Adrenal gland (tissue), 12 donors: ENCODE data around the gene MNAT1. TPM values are rescaled to one million over a fixed set of nuclear protein-coding genes. Genes with fewer than 3 reads are reported as not detected.

ENCODE experiments used
- DNase-seq, 7 donors: peaks; one replicate each; pipeline ENCODE4 v3.0.0-alpha.2; 2019 to 2020
- H3K27ac ChIP-seq, 5 donors: fragments of 200-600 bp; sonication (generic) in 4 of 5; 1 replicate in 3 of 5; 2 replicates in 2 of 5; pipeline versions ENCODE4 v1.5.1 to v1.8.0; 2016 to 2020; ENCODE audit warnings: mild to moderate bottlenecking in 1 of 5
- H3K27me3 ChIP-seq: fragments of 200-600 bp; 2 replicates; pipeline ENCODE4 v1.8.0; 2021
- H3K36me3 ChIP-seq, 2 donors: fragments of 200-600 bp; replicated peaks in 1 of 2; 1 replicate in 1 of 2; 2 replicates in 1 of 2; pipeline versions ENCODE4 v1.5.1 to v1.8.0; 2018 to 2022
- H3K4me1 ChIP-seq, 2 donors: fragments of 200-600 bp; replicated peaks in 1 of 2; 1 replicate in 1 of 2; 2 replicates in 1 of 2; pipeline versions ENCODE4 v1.5.1 to v1.8.0; 2018 to 2021
- H3K4me3 ChIP-seq, 4 donors: fragments of 200-600 bp; sonication (generic) in 3 of 4; one replicate each; pipeline ENCODE4 v1.5.1; 2016 to 2018
- H3K9me3 ChIP-seq, 3 donors: fragments of 200-600 bp; sonication (generic) in 1 of 3; replicated peaks in 1 of 3; 1 replicate in 2 of 3; 2 replicates in 1 of 3; pipeline versions ENCODE4 v1.5.1 to v1.8.0; 2016 to 2021
- POLR2A ChIP-seq, 2 donors: fragments of 450-650 bp; IDR thresholded peaks; one replicate each; pipeline ENCODE4 v1.6.1; 2017; ENCODE audit warnings: antibody characterized with exemption in 2 of 2, mild to moderate bottlenecking in 2 of 2, moderate library complexity in 1 of 2
- WGBS, 4 donors: extraction: QIAGEN DNeasy Blood & Tissue Kit in 2 of 4; methylation state at CpG; one replicate each; pipeline versions ENCODE4 v1.1.5 to v1.1.7; 2013 to 2017; 5-methylcytosine and 5-hydroxymethylcytosine counted together
- intact Hi-C, 2 donors: fragments of 100-400 bp; cut with DNase I; formaldehyde crosslinking; loops; one replicate each; pipeline versions ENCODE4 v1.14.1 to v1.15.0; 2022 to 2023
- polyA plus RNA-seq, 3 donors: library from polyadenylated mRNA; stranded (reverse); fragments of 200-250 nt in 2 of 3; fragments of 350-450 nt in 1 of 3; fragmentation: Illumina TruSeq in 1 of 3; extraction: RNeasy Lipid Tissue Mini Kit (QIAGEN cat#74804) in 1 of 3; gene quantifications; one replicate each; pipeline ENCODE4 v1.2.3, GENCODE V29; 2013 to 2014
- total RNA-seq, 9 donors: library from RNA; depleted of rRNA in 4 of 9; stranded (reverse); fragments of >200 nt in 4 of 9; fragments of 120-200 nt in 1 of 9; fragmentation: NEBNext Ultra II Directional in 1 of 9; extraction: Animal tissue kit (Norgen Biotek cat#: 25700) in 1 of 9; gene quantifications; one replicate each; pipeline versions ENCODE4 v1.1.0 to v1.2.4, GENCODE V29; 2013 to 2023
- TF ChIP-seq, protein P1 (sequence below), 6 experiments: fragments of 450-650 bp in 4 of 6; fragments of 200-600 bp in 2 of 6; sonication (generic) in 1 of 6; IDR thresholded peaks; 1 replicate in 5 of 6; 2 replicates in 1 of 6; pipeline versions ENCODE4 v1.5.1 to v1.8.0; 2016 to 2021; ENCODE audit warnings: antibody characterized with exemption in 6 of 6, mild to moderate bottlenecking in 2 of 6, moderate library complexity in 1 of 6
- donor health status: healthy with polysubstance abuse.
- donor health status: Bipolar disorder and iron deficiency.
- donor health status: DM: yes; HTN: yes; CAD: no.
- donor health status: DM: no; HTN: no; CAD: no.
- donor health status: DM: no; HTN: no; CAD: no.
- donor health status: DM: yes; HTN: yes; CAD: no.

MNAT1 gene
- total and polyA plus RNA-seq, 12 donors, result 11.7 to 69.2 (median 29.0) TPM

DNA sequence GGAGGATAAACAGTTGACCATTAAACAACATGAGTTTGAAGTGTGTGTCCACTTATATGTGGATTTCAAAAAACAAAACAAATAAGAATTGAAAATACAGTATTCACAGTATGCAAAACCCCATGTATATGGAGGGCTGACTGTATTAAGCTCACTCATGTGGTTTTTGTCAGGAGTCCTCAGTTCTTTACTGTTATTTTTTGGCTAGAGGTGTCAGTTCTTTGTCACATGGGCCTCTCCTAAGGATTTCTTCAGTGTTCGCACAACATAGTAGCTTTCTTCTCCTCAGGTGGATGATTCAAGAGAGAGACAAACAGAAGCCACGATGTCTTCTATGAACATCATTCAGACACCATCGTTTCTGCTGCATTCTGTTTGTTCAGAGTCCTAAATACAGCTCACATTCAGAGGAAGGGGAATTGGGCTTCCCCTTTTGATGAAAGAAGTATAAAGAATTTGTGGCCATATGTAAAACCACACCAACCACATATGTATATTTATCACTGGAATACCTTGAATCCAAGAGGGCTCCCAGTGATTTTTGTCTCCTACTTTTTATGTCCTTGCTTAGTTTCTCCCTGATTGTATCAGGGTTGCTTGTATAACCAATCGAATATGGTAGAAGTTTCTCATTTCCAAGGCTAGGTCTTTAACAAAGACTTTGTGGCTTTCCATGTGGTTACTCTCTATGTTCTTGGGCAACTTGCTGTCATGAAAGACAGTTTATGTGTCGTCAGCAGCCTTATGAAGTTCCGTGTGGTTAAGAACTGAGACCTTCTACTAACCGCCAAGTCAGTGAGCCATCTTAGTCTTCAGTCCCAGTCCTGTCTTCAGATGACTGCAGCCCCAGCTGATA, 18.9 kb downstream of the MNAT1 start:
- H3K4me1 ChIP-seq, result peaks cover 0 to 19% of the 10 kb centered on the region in 2 donors
- 80 to 84% (median 83%) methylated on average over 7 of the region's 7 CpGs for WGBS, 4 donors
- H3K4me3 ChIP-seq, result no peak overlapping the region
- no peaks in the 10 kb centered on the region for H3K36me3 ChIP-seq
- intact Hi-C loops, result no loop called here
- no peaks in the 10 kb centered on the region for H3K9me3 ChIP-seq
- no peak for DNase-seq
- H3K27ac ChIP-seq, result no peak overlapping the region
- no peaks in the 10 kb centered on the region for H3K27me3 ChIP-seq
- no peak for TF ChIP-seq POLR2A (IDR thresholded peaks at IDR 0.05)
- TF ChIP-seq, protein P1, sequence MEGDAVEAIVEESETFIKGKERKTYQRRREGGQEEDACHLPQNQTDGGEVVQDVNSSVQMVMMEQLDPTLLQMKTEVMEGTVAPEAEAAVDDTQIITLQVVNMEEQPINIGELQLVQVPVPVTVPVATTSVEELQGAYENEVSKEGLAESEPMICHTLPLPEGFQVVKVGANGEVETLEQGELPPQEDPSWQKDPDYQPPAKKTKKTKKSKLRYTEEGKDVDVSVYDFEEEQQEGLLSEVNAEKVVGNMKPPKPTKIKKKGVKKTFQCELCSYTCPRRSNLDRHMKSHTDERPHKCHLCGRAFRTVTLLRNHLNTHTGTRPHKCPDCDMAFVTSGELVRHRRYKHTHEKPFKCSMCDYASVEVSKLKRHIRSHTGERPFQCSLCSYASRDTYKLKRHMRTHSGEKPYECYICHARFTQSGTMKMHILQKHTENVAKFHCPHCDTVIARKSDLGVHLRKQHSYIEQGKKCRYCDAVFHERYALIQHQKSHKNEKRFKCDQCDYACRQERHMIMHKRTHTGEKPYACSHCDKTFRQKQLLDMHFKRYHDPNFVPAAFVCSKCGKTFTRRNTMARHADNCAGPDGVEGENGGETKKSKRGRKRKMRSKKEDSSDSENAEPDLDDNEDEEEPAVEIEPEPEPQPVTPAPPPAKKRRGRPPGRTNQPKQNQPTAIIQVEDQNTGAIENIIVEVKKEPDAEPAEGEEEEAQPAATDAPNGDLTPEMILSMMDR (IDR thresholded peaks at IDR 0.05), result no peak

DNA sequence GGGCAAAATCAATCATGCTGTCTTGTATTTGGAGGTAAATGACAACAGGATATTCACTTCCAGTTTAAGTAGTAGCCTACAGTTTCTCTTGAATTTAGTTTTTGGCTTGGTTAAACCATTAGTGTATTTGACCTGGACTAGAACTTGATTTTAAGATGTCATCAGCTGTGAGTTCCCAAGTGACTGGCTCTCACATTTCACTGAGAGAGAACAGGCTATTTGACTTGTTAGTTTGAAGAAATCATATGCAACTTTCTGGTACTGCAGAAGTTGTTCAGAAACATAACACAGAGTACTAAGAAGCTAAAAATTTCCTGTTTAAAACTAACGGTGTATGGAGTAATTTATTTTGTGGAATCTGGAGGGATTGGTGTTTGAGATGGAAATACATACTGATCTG, 22.3 kb downstream of the MNAT1 start:
- Histone ChIP-seq H3K36me3 (no peaks in the 10 kb centered on the region), H3K9me3 (no peaks in the 10 kb centered on the region), H3K4me3 (no peak overlapping the region), H3K4me1 (peaks cover 0 to 38% of the 10 kb centered on the region in 2 donors), H3K27me3 (no peaks in the 10 kb centered on the region), H3K27ac (no peak overlapping the region)
- no peak for DNase-seq
- intact Hi-C loops, result no loop called here
- TF ChIP-seq, protein P1 (IDR thresholded peaks at IDR 0.05), result no peak
- no peak for TF ChIP-seq POLR2A (IDR thresholded peaks at IDR 0.05)
- WGBS, 4 donors, result 51 to 79% (median 60%) methylated on average over 1 of the region's 1 CpG

DNA sequence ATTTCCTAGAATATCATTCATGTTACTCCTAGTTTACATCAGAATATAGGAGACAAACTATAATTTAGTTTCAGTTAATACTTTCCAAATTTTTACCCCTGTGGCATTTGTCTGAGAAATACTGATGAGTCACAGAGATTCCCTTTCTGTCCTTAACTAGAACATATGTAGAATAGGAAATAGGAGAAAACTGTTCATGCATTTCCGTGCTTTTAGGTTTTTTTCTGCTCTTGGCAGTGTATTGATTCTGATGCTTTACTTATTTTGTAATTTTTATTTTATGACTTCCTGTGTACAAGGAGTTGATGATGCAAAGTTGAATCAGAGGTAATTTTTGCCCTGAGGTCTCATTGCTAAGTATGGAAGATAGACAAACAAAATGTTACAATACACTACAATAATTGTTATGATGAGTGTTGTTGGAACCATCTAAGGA, 23.0 kb downstream of the MNAT1 start:
- 66 to 71% (median 68%) methylated on average over 1 of the region's 1 CpG for WGBS, 4 donors
- Histone ChIP-seq H3K9me3 (no peaks in the 10 kb centered on the region), H3K4me1 (peaks cover 0 to 38% of the 10 kb centered on the region in 2 donors), H3K36me3 (no peaks in the 10 kb centered on the region), H3K27ac (no peak overlapping the region), H3K27me3 (no peaks in the 10 kb centered on the region), H3K4me3 (no peak overlapping the region)
- no peak for DNase-seq
- intact Hi-C loops, result no loop called here
- TF ChIP-seq POLR2A (IDR thresholded peaks at IDR 0.05), result no peak
- TF ChIP-seq, protein P1 (IDR thresholded peaks at IDR 0.05), result no peak

DNA sequence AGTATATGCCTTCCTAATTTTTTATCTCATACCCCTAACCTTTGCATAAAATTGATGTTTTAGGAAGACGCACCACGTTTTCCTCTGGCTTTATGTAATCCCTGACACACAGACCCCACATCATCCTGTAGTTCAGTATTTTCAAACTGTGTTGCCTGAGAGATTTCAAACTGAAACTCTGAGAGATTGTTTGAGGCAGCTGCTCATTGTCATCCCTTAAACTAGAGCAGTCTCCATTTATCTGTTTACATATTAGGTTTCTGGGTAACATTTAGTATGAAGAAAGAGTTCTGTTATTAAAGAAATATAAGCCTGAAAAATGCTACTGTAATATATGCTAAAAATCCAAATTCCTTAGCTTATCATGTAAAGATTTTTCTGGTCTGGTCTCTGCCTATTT, 24.3 kb downstream of the MNAT1 start:
- Histone ChIP-seq H3K4me1 (peaks cover 0 to 38% of the 10 kb centered on the region in 2 donors), H3K4me3 (no peak overlapping the region), H3K27ac (no peak overlapping the region), H3K27me3 (no peaks in the 10 kb centered on the region), H3K36me3 (no peaks in the 10 kb centered on the region), H3K9me3 (no peaks in the 10 kb centered on the region)
- 65 to 78% (median 69%) methylated on average over 2 of the region's 2 CpGs for WGBS, 4 donors
- DNase-seq, result no peak
- intact Hi-C loops, result no loop called here
- TF ChIP-seq, protein P1 (IDR thresholded peaks at IDR 0.05), result no peak
- TF ChIP-seq POLR2A (IDR thresholded peaks at IDR 0.05), result no peak
